ENCODE measurements around the gene SLC39A5. TPM values are rescaled to one million over a fixed set of nuclear protein-coding genes. Genes with fewer than 3 reads are reported as not detected.

The SLC39A5 gene
- total and polyA plus RNA-seq, 2 of the 13 experiments (the other 11 are each of a cell fraction or from before 2014, with no cell fraction given) = 59.7 to 101 TPM

DNA sequence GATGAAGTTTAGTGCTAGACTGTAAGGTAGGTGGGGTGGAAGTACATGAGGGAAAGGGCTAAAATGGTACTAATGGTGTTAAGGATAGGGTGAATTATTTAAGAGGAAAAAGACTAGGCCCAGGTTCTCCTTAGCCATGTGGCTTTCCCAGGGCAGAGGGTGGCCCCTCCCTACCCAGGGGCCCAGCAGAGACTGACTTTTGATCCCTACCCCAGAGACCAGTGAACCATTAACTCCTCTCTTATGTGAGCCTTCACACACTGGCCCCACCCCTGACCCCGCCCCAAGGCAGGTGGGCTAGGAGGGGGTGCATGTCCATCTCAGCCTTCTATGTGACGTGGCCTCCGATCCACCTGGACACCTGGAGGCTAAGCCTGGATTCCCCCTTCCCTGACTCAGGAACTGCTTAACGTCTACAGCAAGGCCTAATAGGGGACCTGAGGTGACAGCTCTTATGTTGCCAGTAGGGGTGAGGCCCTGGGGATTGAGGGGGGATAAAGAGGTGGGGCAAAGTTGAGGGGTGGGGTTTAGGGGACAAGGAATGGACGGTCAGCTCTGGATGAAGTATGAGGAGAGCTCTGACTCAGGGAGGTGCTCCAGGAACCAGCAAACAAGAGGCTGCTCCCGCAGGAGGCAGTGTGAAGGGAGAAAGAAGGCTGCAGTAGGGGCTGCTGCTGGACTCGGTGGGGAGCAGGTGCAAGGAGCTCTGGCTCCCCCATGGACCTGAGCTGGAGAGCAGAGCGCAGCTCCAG is 757 bp downstream of the SLC39A5 start (continued):
- TF ChIP-seq HMGA1 (CRISPR knock-in tag; conservative IDR thresholded peaks at IDR 0.05) (no peak), ZNF451 (CRISPR knock-in tag; IDR thresholded peaks at IDR 0.05) (no peak), ZNF839 (CRISPR knock-in tag; IDR thresholded peaks at IDR 0.05; ENCODE audit: borderline replicate concordance) (peak; percentile 74; the same call in 1 of the 2 replicates), TCF7 (IDR thresholded peaks at IDR 0.05; ENCODE audit: low read depth) (peak; percentile 45; the same call in 1 of the 2 replicates), ZNF510 (CRISPR knock-in tag; IDR thresholded peaks at IDR 0.05; ENCODE audit: low read depth) (no peak), IRF2 (CRISPR knock-in tag; IDR thresholded peaks at IDR 0.05) (no peak; the same call in 1 of the 2 replicates), RFX3 (CRISPR knock-in tag; IDR thresholded peaks at IDR 0.05) (no peak), NFE2L2 (IDR thresholded peaks at IDR 0.05; ENCODE audit: low read length) (no peak), NFE2 (CRISPR knock-in tag; IDR thresholded peaks at IDR 0.05) (no peak), TBX2 (CRISPR knock-in tag; IDR thresholded peaks at IDR 0.05; ENCODE audit: borderline replicate concordance) (peak; percentile 52; the same call in 1 of the 2 replicates), MBNL3 (CRISPR knock-in tag; conservative IDR thresholded peaks at IDR 0.05) (no peak), SP4 (CRISPR knock-in tag; IDR thresholded peaks at IDR 0.05) (no peak), ZNF674 (CRISPR knock-in tag; IDR thresholded peaks at IDR 0.05; ENCODE audit: low read depth) (no peak), ZNF768 (CRISPR knock-in tag; IDR thresholded peaks at IDR 0.05) (no peak)
- TF ChIP-seq, protein P1, sequence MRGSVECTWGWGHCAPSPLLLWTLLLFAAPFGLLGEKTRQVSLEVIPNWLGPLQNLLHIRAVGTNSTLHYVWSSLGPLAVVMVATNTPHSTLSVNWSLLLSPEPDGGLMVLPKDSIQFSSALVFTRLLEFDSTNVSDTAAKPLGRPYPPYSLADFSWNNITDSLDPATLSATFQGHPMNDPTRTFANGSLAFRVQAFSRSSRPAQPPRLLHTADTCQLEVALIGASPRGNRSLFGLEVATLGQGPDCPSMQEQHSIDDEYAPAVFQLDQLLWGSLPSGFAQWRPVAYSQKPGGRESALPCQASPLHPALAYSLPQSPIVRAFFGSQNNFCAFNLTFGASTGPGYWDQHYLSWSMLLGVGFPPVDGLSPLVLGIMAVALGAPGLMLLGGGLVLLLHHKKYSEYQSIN (CRISPR knock-in tag; IDR thresholded peaks at IDR 0.05; ENCODE audit: borderline replicate concordance) = no peak
- TF ChIP-seq, protein P2, sequence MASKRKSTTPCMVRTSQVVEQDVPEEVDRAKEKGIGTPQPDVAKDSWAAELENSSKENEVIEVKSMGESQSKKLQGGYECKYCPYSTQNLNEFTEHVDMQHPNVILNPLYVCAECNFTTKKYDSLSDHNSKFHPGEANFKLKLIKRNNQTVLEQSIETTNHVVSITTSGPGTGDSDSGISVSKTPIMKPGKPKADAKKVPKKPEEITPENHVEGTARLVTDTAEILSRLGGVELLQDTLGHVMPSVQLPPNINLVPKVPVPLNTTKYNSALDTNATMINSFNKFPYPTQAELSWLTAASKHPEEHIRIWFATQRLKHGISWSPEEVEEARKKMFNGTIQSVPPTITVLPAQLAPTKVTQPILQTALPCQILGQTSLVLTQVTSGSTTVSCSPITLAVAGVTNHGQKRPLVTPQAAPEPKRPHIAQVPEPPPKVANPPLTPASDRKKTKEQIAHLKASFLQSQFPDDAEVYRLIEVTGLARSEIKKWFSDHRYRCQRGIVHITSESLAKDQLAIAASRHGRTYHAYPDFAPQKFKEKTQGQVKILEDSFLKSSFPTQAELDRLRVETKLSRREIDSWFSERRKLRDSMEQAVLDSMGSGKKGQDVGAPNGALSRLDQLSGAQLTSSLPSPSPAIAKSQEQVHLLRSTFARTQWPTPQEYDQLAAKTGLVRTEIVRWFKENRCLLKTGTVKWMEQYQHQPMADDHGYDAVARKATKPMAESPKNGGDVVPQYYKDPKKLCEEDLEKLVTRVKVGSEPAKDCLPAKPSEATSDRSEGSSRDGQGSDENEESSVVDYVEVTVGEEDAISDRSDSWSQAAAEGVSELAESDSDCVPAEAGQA (IDR thresholded peaks at IDR 0.05; ENCODE audit: low read depth) = no peak
- TF ChIP-seq, protein P2 (CRISPR knock-in tag; IDR thresholded peaks at IDR 0.05; ENCODE audit: borderline replicate concordance) = no peak
- TF ChIP-seq, protein P3, sequence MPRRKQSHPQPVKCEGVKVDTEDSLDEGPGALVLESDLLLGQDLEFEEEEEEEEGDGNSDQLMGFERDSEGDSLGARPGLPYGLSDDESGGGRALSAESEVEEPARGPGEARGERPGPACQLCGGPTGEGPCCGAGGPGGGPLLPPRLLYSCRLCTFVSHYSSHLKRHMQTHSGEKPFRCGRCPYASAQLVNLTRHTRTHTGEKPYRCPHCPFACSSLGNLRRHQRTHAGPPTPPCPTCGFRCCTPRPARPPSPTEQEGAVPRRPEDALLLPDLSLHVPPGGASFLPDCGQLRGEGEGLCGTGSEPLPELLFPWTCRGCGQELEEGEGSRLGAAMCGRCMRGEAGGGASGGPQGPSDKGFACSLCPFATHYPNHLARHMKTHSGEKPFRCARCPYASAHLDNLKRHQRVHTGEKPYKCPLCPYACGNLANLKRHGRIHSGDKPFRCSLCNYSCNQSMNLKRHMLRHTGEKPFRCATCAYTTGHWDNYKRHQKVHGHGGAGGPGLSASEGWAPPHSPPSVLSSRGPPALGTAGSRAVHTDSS (CRISPR knock-in tag; conservative IDR thresholded peaks at IDR 0.05) = no peak
- TF ChIP-seq, protein P4, sequence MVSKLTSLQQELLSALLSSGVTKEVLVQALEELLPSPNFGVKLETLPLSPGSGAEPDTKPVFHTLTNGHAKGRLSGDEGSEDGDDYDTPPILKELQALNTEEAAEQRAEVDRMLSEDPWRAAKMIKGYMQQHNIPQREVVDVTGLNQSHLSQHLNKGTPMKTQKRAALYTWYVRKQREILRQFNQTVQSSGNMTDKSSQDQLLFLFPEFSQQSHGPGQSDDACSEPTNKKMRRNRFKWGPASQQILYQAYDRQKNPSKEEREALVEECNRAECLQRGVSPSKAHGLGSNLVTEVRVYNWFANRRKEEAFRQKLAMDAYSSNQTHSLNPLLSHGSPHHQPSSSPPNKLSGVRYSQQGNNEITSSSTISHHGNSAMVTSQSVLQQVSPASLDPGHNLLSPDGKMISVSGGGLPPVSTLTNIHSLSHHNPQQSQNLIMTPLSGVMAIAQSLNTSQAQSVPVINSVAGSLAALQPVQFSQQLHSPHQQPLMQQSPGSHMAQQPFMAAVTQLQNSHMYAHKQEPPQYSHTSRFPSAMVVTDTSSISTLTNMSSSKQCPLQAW (CRISPR knock-in tag; IDR thresholded peaks at IDR 0.05) = peak; percentile 90; the same call in 1 of the 2 replicates
- TF ChIP-seq, protein P5, sequence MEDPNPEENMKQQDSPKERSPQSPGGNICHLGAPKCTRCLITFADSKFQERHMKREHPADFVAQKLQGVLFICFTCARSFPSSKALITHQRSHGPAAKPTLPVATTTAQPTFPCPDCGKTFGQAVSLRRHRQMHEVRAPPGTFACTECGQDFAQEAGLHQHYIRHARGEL (CRISPR knock-in tag; IDR thresholded peaks at IDR 0.05) = no peak

Data from HepG2 (cell line).